NT2/D1 (cell line): ENCODE data around the gene CRKL.

Source experiments
- YY1 ChIP-seq: IDR thresholded peaks from 2 replicates; pipeline ENCODE4 v1.6.1; 2011; ENCODE audit not compliant: insufficient read length, insufficient read depth
- ZNF274 ChIP-seq: IDR thresholded peaks from 2 replicates; pipeline ENCODE4 v1.6.1; 2011; ENCODE audit warnings: mild to moderate bottlenecking, low read depth, low read length

GRCh38 chr22:20953668-20954500 is 36.7 kb downstream of the CRKL start:
- TF ChIP-seq ZNF274 = no peak
- no peak for TF ChIP-seq YY1
